ENCODE results near the gene EVL. TPM values are rescaled to one million over a fixed set of nuclear protein-coding genes. Genes with fewer than 3 reads are reported as not detected.

The EVL gene
- total and polyA plus RNA-seq, 2 of the 8 experiments (the other 6 are each of a cell fraction or from before 2014, with no cell fraction given): 30.7 to 64.6 TPM

DNA sequence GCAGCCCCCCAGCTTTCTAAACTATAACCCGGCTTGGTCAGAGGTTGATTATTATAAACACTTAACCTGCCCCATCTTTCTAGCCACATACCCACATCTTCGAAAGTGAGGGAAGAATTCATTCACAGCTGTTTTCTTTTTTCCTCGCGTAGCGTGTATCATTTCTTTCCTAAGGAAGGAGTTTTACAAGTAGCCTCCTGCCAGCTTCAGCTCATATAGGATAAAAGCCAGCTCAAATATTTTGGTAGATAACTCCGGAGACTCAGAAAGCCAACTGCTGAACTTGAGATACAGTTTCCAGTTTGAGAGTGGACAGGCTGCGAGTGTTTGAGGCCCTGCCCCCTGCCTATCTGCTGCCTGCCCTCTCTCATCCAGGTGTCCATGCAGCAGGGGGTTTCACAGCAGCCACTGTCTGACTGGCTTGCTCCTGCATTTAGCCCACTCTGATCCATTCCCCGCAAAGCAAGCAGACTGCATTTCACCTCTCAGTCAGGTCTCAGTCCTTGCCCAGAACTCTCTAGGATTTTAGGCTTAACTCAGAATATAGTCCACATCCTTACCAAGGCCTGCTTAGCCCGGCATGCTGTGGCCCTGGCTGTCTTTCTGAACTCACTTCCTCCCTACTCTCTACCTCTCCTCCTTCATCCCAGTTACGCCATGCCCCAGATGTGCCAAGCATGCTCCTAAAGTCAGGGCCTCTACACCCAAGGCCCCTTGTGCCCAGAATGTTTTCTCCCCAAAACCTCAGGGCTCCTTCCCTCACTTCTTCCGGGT lies 46.9 kb downstream of the EVL start (continued):
- TF ChIP-seq, protein P1, sequence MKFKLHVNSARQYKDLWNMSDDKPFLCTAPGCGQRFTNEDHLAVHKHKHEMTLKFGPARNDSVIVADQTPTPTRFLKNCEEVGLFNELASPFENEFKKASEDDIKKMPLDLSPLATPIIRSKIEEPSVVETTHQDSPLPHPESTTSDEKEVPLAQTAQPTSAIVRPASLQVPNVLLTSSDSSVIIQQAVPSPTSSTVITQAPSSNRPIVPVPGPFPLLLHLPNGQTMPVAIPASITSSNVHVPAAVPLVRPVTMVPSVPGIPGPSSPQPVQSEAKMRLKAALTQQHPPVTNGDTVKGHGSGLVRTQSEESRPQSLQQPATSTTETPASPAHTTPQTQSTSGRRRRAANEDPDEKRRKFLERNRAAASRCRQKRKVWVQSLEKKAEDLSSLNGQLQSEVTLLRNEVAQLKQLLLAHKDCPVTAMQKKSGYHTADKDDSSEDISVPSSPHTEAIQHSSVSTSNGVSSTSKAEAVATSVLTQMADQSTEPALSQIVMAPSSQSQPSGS (IDR thresholded peaks at IDR 0.05; ENCODE audit: low read length): no peak
- TF ChIP-seq SAP30 (IDR thresholded peaks at IDR 0.05; ENCODE audit: insufficient read depth, insufficient replicate concordance, low read length): no peak

All from H1 (cell line).